ENCODE measurements around the gene RPLP1.

RPLP1 gene

GRCh38 chr15:69451951-69452691, 497 bp upstream of the RPLP1 start:
- TF ChIP-seq, protein P1, sequence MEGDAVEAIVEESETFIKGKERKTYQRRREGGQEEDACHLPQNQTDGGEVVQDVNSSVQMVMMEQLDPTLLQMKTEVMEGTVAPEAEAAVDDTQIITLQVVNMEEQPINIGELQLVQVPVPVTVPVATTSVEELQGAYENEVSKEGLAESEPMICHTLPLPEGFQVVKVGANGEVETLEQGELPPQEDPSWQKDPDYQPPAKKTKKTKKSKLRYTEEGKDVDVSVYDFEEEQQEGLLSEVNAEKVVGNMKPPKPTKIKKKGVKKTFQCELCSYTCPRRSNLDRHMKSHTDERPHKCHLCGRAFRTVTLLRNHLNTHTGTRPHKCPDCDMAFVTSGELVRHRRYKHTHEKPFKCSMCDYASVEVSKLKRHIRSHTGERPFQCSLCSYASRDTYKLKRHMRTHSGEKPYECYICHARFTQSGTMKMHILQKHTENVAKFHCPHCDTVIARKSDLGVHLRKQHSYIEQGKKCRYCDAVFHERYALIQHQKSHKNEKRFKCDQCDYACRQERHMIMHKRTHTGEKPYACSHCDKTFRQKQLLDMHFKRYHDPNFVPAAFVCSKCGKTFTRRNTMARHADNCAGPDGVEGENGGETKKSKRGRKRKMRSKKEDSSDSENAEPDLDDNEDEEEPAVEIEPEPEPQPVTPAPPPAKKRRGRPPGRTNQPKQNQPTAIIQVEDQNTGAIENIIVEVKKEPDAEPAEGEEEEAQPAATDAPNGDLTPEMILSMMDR (IDR thresholded peaks at IDR 0.05; ENCODE audit: borderline replicate concordance, insufficient read depth, low read depth, low read length) = no peak
- H3K4me3 ChIP-seq (ENCODE audit: low read depth, low read length) = peak overlapping the region; percentile 99

- H3K4me3 ChIP-seq (ENCODE audit: low read depth, low read length) = no peak overlapping the region
Observed at GRCh38 chr15:69454953-69455352, 2.3 kb downstream of the RPLP1 start.

DNA sequence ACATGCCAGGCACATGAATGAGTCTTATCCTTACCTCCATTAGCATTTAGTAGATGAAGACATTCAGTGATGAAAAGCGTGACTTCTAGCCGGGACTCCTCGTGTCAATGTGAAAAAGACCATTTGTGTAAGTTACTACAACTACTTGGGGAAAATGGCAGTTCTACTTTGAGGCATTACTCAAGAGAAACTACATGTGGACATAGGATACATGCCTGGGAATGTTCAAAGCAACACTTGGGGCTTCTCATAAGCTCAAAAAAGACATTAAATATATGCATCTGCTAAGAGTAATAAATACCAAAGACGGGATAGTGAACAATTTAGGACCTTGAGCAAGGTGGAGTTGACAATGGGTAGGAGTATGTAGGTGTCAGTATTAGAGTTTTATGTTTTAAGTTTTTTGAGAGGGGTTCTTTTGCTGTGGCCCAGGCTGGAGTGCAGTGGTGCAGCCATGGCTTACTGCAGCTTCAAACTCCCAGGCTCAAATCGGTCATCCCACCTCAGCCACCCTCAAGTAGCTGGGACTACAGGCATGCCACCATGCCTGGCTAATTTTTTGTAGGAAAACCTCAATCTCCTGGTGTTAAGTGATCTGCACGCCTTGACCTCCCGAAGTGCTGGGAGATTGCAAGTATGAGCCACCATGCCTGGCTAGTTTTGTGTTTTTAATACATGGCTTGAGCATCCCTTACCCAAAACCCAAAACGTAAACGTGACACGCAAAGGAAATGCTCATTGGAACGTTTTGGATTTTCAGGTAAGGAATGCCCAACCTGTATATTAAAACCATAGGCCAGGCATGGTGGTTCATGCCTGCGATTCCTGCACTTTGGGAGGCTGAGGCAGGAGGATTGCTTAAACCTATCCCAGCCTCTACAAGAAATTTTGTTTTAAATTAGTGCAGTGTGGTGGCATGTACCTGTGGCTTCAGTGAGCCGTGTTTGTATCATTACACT, 3.9 kb downstream of the RPLP1 start:
- TF ChIP-seq, protein P1 (IDR thresholded peaks at IDR 0.05; ENCODE audit: borderline replicate concordance, insufficient read depth, low read depth, low read length) = no peak
- no peak overlapping the region for H3K4me3 ChIP-seq (ENCODE audit: low read depth, low read length)

More at GRCh38 chr15:69454953-69455352, 2.3 kb downstream of the RPLP1 start:
- TF ChIP-seq, protein P1 (IDR thresholded peaks at IDR 0.05; ENCODE audit: borderline replicate concordance, insufficient read depth, low read depth, low read length) = no peak

GRCh38 chr15:69457304-69458280, 5.0 kb downstream of the RPLP1 start:
- no peak overlapping the region for H3K4me3 ChIP-seq (ENCODE audit: low read depth, low read length)
- TF ChIP-seq, protein P1 (IDR thresholded peaks at IDR 0.05; ENCODE audit: borderline replicate concordance, insufficient read depth, low read depth, low read length) = no peak

- no peak overlapping the region for H3K4me3 ChIP-seq (ENCODE audit: low read depth, low read length)
- TF ChIP-seq, protein P1 (IDR thresholded peaks at IDR 0.05; ENCODE audit: borderline replicate concordance, insufficient read depth, low read depth, low read length) = no peak
Observed at GRCh38 chr15:69459066-69459465, 6.4 kb downstream of the RPLP1 start.

DNA sequence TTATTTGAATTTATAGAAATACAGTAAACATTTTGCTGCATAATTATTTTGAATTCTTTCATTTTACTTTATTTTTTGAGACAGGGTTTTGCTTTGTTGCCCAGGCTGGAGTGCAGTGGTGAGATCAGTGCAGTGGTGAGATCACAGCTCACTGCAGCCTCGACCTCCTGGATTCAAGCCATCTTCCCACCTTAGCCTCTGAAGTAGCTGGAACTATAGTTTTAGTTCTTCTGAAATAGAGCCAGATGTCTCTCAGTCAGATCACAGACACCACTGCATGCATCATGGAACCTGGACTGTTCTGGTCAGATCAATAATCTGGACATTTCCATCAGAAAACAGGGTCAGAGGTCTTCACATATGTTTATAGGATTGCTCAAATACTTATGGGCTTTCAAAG, 7.9 kb downstream of the RPLP1 start:
- TF ChIP-seq, protein P1 (IDR thresholded peaks at IDR 0.05; ENCODE audit: borderline replicate concordance, insufficient read depth, low read depth, low read length) = no peak
- H3K4me3 ChIP-seq (ENCODE audit: low read depth, low read length) = no peak overlapping the region

Data from GM12875 (cell line).